Measurements from ENCODE around the gene AP1G2. TPM values are rescaled to one million over a fixed set of nuclear protein-coding genes. Genes with fewer than 3 reads are reported as not detected.

The AP1G2 gene
- total and polyA plus RNA-seq, 3 donors from 2014 or later = 33.6 to 83.4 (median 76.9) TPM

- WGBS, 2 donors = 39 to 41% methylated on average over 3 of the region's 3 CpGs
- TF ChIP-seq POLR2A (IDR thresholded peaks at IDR 0.05) (no peak), CTCF (IDR thresholded peaks at IDR 0.05) (no peak)
- no peak for DNase-seq
- intact Hi-C loops (cut with DNase I; ENCODE audit: low total_unique reads) = no loop called here
- Histone ChIP-seq H3K27ac (no peak overlapping the region), H3K27me3 (peaks cover 4% of the 10 kb centered on the region), H3K4me3 (no peak overlapping the region), H3K36me3 (ENCODE audit: low read depth, missing control alignments) (no peaks in the 10 kb centered on the region), H3K4me1 (no peaks in the 10 kb centered on the region), H3K9me3 (no peaks in the 10 kb centered on the region)
These were observed 11.7 kb upstream of the AP1G2 start for GRCh38 chr14:23579311-23579630.

GRCh38 chr14:23578560-23579310 is 11.1 kb upstream of the AP1G2 start, which contains the start of gene JPH4:
TSS of gene JPH4 (minus strand) at chr14:23578790. CDS start at chr14:23577453, 1,337 bp downstream.
- Histone ChIP-seq H3K4me3 (peak within 1 kb of the TSS; percentile 40 to 54), H3K27me3 (peaks cover 4% of the 10 kb centered on the region), H3K27ac (no peak within 1 kb of the TSS), H3K4me1 (no peaks in the 10 kb centered on the region), H3K36me3 (ENCODE audit: low read depth, missing control alignments) (no peaks in the 10 kb centered on the region), H3K9me3 (no peaks in the 10 kb centered on the region)
- WGBS, 2 donors = 4 to 6% methylated on average over 18 of the region's 18 CpGs
- intact Hi-C loops (cut with DNase I; ENCODE audit: low total_unique reads) = no loop called here
- TF ChIP-seq CTCF (IDR thresholded peaks at IDR 0.05) (no peak), POLR2A (IDR thresholded peaks at IDR 0.05) (no peak)
- no peak for DNase-seq

GRCh38 chr14:23577710-23578392 is 10.3 kb upstream of the AP1G2 start:
- no peak for DNase-seq
- intact Hi-C loops (cut with DNase I; ENCODE audit: low total_unique reads) = no loop called here
- Histone ChIP-seq H3K4me1 (no peaks in the 10 kb centered on the region), H3K9me3 (no peaks in the 10 kb centered on the region), H3K27ac (no peak overlapping the region), H3K36me3 (ENCODE audit: low read depth, missing control alignments) (no peaks in the 10 kb centered on the region), H3K4me3 (peak overlapping the region; percentile 40 to 54), H3K27me3 (peaks cover 4% of the 10 kb centered on the region)
- WGBS, 2 donors = 3 to 4% methylated on average over 16 to 23 of the region's 24 CpGs
- TF ChIP-seq POLR2A (IDR thresholded peaks at IDR 0.05) = no peak
- no peak for TF ChIP-seq CTCF (IDR thresholded peaks at IDR 0.05)

- no peak overlapping the region for H3K27ac ChIP-seq
- WGBS, 2 donors = 1 to 8% methylated on average over 9 to 59 of the region's 67 CpGs
- intact Hi-C loops (cut with DNase I; ENCODE audit: low total_unique reads) = no loop called here
- TF ChIP-seq CTCF (IDR thresholded peaks at IDR 0.05) = no peak
- no peak for TF ChIP-seq POLR2A (IDR thresholded peaks at IDR 0.05)
- no peaks in the 10 kb centered on the region for H3K4me1 ChIP-seq
- H3K27me3 ChIP-seq = peaks cover 4% of the 10 kb centered on the region
- H3K9me3 ChIP-seq = no peaks in the 10 kb centered on the region
- H3K4me3 ChIP-seq = peak overlapping the region; percentile 40 to 54
- DNase-seq = no peak
- no peaks in the 10 kb centered on the region for H3K36me3 ChIP-seq (ENCODE audit: low read depth, missing control alignments)
These were observed 9.6 kb upstream of the AP1G2 start for GRCh38 chr14:23577004-23577681.
